Heart left ventricle (tissue), 16 donors: ENCODE results near the gene MAPK8. TPM values are rescaled to one million over a fixed set of nuclear protein-coding genes. Genes with fewer than 3 reads are reported as not detected.

Experiments
- ATAC-seq, 4 donors: fragments of 200-7000 bp; cut with Tn5 transposase; one replicate each; pipeline ENCODE4 v1.9.1; 2020 to 2022; ENCODE audit warnings: moderate library complexity in 4 of 4, mild to moderate bottlenecking in 3 of 4, moderate number of reproducible peaks in 1 of 4
- DNase-seq, 5 donors: peaks; one replicate each; pipeline ENCODE4 v3.0.0-alpha.2; 2020
- H3K27ac ChIP-seq, 12 donors: fragments of 200-600 bp; sonication (generic) in 4 of 12; one replicate each; pipeline versions ENCODE4 v1.5.0 to v1.8.0; 2016 to 2022; ENCODE audit warnings: mild to moderate bottlenecking in 2 of 12
- H3K27me3 ChIP-seq, 9 donors: fragments of 200-600 bp; sonication (generic) in 2 of 9; one replicate each; pipeline versions ENCODE4 v1.5.1 to v1.8.0; 2016 to 2022; ENCODE audit warnings: mild to moderate bottlenecking in 3 of 9
- H3K36me3 ChIP-seq, 9 donors: fragments of 200-600 bp; sonication (generic) in 2 of 9; one replicate each; pipeline versions ENCODE4 v1.5.0 to v1.8.0; 2018 to 2022; ENCODE audit warnings: mild to moderate bottlenecking in 2 of 9
- H3K4me1 ChIP-seq, 12 donors: fragments of 200-600 bp; sonication (generic) in 4 of 12; one replicate each; pipeline versions ENCODE4 v1.5.0 to v1.8.0; 2016 to 2022; ENCODE audit warnings: mild to moderate bottlenecking in 3 of 12
- H3K4me3 ChIP-seq, 12 donors: fragments of 200-600 bp; sonication (generic) in 4 of 12; one replicate each; pipeline versions ENCODE4 v1.5.0 to v1.8.0; 2017 to 2022; ENCODE audit warnings: mild to moderate bottlenecking in 9 of 12, moderate library complexity in 4 of 12
- H3K9me3 ChIP-seq, 12 donors: fragments of 200-600 bp; sonication (generic) in 4 of 12; one replicate each; pipeline versions ENCODE4 v1.5.0 to v1.8.0; 2016 to 2022; ENCODE audit warnings: mild to moderate bottlenecking in 1 of 12
- POLR2A ChIP-seq, 2 donors: fragments of 450-650 bp; IDR thresholded peaks; one replicate each; pipeline ENCODE4 v1.6.1; 2017; ENCODE audit warnings: antibody characterized with exemption in 2 of 2, mild to moderate bottlenecking in 2 of 2, moderate library complexity in 2 of 2
- WGBS, 4 donors: extraction: QIAGEN DNeasy Blood & Tissue Kit in 2 of 4; methylation state at CpG; one replicate each; pipeline versions ENCODE4 v1.1.5 to v1.1.7; 2013 to 2018; 5-methylcytosine and 5-hydroxymethylcytosine counted together
- intact Hi-C, 10 donors: fragments of 100-400 bp; cut with DNase I; formaldehyde crosslinking; loops; one replicate each; pipeline versions ENCODE4 v1.11.1 to v1.14.2; 2022
- polyA plus RNA-seq, 2 donors: library from polyadenylated mRNA; stranded (reverse); fragments of 200-250 nt; gene quantifications; one replicate each; pipeline ENCODE4 v1.2.3, GENCODE V29; 2013
- total RNA-seq, 9 donors: library from RNA; depleted of rRNA in 2 of 9; stranded (reverse); fragments of >200 nt in 2 of 9; fragmentation: NEBNext Ultra II Directional in 3 of 9; extraction: Animal tissue kit (Norgen Biotek cat#: 25700) in 3 of 9; gene quantifications; one replicate each; pipeline versions ENCODE4 v1.1.0 to v1.2.4, GENCODE V29; 2016 to 2023
- TF ChIP-seq, protein P1 (sequence below), 12 donors: fragments of 200-600 bp; sonication (generic) in 4 of 12; IDR thresholded peaks; one replicate each; pipeline versions ENCODE4 v1.5.0 to v1.8.0; 2018 to 2022; ENCODE audit warnings: antibody characterized with exemption in 12 of 12, mild to moderate bottlenecking in 5 of 12
- donor health status: ischemic (EF 13 %, LVEDD 7.1; RV severe dilation, severe dysfunction).
- donor health status: healthy with polysubstance abuse.
- donor health status: DM: no; HTN: yes; CAD: no.
- donor health status: DM: no; HTN: no; CAD: no.
- donor health status: ischemic (EF 25% LVEDD 6.9; RV normal size, moderate dysfunction).
- donor health status: ischemic (EF 25% LVEDD 5.7; RV mildly dilated, moderate dysfunction).
- donor health status: healthy.
- donor health status: DM: yes; HTN: yes; CAD: no.
- donor health status: ischemic (EF 35%, LVEDD 5.7; RV mildly dilated, moderate dysfunction).
- donor health status: nonischemic (EF 11% LVEDD 7.7; RV severe dilation, severe dysfunction).
- donor health status: DM: yes; HTN: yes; CAD: no.
- donor health status: PGD.
- donor health status: ischemic (EF 29% LVEDD 5.4; RV normal size, mild dysfunction).
- donor health status: nonischemic (EF 23%, LVEDD 6.1; RV moderate dilation, normal function).

MAPK8 gene
- total and polyA plus RNA-seq, 11 donors: 4.2 to 36.8 (median 31.0) TPM

GRCh38 chr10:48287417-48288391 is 18.8 kb upstream of the MAPK8 start:
- Histone ChIP-seq H3K27ac (no peak overlapping the region), H3K9me3 (peaks cover 0 to 8% (median 2%) of the 10 kb centered on the region in 12 donors), H3K4me3 (no peak overlapping the region), H3K36me3 (no peaks in the 10 kb centered on the region), H3K4me1 (peaks cover 0 to 15% (median 3%) of the 10 kb centered on the region in 12 donors), H3K27me3 (no peaks in the 10 kb centered on the region)
- intact Hi-C loops: loop anchor here in 4 of 10 donors (2.0 to 5.0 kb wide), 3 partner anchors 70 to 75 kb away; no protein-coding TSS in a partner anchor
- ATAC-seq (peak in 3 of 4 donors; percentile 62 to 83 (median 81)), DNase-seq (peak in 2 of 5 donors; percentile 33 to 57)
- 69 to 79% (median 71%) methylated on average over 10 to 13 of the region's 13 CpGs for WGBS, 4 donors
- no peak for TF ChIP-seq POLR2A (IDR thresholded peaks at IDR 0.05)
- TF ChIP-seq, protein P1, sequence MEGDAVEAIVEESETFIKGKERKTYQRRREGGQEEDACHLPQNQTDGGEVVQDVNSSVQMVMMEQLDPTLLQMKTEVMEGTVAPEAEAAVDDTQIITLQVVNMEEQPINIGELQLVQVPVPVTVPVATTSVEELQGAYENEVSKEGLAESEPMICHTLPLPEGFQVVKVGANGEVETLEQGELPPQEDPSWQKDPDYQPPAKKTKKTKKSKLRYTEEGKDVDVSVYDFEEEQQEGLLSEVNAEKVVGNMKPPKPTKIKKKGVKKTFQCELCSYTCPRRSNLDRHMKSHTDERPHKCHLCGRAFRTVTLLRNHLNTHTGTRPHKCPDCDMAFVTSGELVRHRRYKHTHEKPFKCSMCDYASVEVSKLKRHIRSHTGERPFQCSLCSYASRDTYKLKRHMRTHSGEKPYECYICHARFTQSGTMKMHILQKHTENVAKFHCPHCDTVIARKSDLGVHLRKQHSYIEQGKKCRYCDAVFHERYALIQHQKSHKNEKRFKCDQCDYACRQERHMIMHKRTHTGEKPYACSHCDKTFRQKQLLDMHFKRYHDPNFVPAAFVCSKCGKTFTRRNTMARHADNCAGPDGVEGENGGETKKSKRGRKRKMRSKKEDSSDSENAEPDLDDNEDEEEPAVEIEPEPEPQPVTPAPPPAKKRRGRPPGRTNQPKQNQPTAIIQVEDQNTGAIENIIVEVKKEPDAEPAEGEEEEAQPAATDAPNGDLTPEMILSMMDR (IDR thresholded peaks at IDR 0.05): no peak

DNA sequence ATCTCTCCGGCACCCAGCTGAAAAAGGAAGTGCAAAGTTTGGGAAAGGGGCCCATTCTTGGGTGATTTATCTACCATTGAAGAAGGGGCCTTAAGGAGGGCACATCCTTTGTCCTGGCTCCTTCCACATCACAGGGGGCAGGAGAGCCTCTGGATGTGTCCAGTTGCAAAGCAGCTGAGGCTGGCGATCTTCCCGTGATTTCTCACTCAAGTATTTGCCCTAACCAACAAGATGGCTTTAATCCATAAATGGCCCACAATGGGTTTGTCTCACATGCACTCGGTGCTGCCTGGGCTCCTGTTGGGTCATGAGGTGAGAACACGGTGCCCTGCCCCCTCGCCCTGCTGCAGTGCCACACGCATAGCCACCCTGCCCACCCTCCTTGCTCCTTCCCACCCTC is 17.8 kb upstream of the MAPK8 start:
- ATAC-seq (no peak), DNase-seq (no peak)
- TF ChIP-seq, protein P1 (IDR thresholded peaks at IDR 0.05): no peak
- TF ChIP-seq POLR2A (IDR thresholded peaks at IDR 0.05): no peak
- Histone ChIP-seq H3K4me1 (peaks cover 0 to 15% (median 3%) of the 10 kb centered on the region in 12 donors), H3K27me3 (no peaks in the 10 kb centered on the region), H3K36me3 (no peaks in the 10 kb centered on the region), H3K4me3 (no peak overlapping the region), H3K27ac (no peak overlapping the region), H3K9me3 (peaks cover 0 to 7% (median 2%) of the 10 kb centered on the region in 12 donors)
- 93 to 96% (median 93%) methylated on average over 7 of the region's 7 CpGs for WGBS, 4 donors
- intact Hi-C loops: loop anchor here in 4 of 10 donors (2.0 to 5.0 kb wide), 3 partner anchors 71 to 76 kb away; no protein-coding TSS in a partner anchor

GRCh38 chr10:48289501-48290238 is 16.8 kb upstream of the MAPK8 start:
- H3K4me1 ChIP-seq: peaks cover 0 to 15% (median 3%) of the 10 kb centered on the region in 12 donors
- no peaks in the 10 kb centered on the region for H3K27me3 ChIP-seq
- H3K4me3 ChIP-seq: no peak overlapping the region
- 19 to 26% (median 24%) methylated on average over 8 to 9 of the region's 9 CpGs for WGBS, 4 donors
- H3K36me3 ChIP-seq: no peaks in the 10 kb centered on the region
- ATAC-seq: peak; percentile 48 to 79 (median 66)
- DNase-seq: peak; percentile 32 to 71 (median 49)
- no peak overlapping the region for H3K27ac ChIP-seq
- H3K9me3 ChIP-seq: no peaks in the 10 kb centered on the region
- TF ChIP-seq, protein P1 (IDR thresholded peaks at IDR 0.05): peak; percentile 72 to 87 (median 81)
- no peak for TF ChIP-seq POLR2A (IDR thresholded peaks at IDR 0.05)
- intact Hi-C loops: loop anchor here in 5 of 10 donors (2.0 to 5.0 kb wide), 3 partner anchors 72 to 77 kb away; no protein-coding TSS in a partner anchor
